ENCODE results near the gene TEAD1.

Gene TEAD1

DNA sequence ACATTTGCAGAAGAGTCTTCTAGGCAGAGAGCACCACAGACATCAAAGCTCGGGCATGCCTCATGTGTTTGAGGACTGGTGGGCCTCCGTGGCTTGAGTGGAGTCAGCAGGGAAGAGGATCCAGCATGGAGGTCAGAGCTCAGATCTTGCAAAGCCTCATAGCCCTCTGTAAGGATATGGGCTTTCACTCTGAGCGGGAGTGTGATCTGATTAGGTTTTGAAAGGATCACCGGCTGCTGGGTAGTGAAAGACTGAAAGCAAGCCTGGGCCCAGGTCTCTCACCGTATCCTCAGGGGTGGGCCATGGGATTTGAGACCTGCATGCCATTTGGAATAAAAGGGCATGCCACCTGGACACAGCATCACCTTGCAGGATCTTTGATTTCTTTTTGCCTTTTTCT lies 112.7 kb downstream of the TEAD1 start:
- in situ Hi-C loops (cut with HindIII; ENCODE audit: low sequenced_read_pairs) = no loop called here
- no peak for DNase-seq (ENCODE audit: low read depth)
- TF ChIP-seq, protein P1, sequence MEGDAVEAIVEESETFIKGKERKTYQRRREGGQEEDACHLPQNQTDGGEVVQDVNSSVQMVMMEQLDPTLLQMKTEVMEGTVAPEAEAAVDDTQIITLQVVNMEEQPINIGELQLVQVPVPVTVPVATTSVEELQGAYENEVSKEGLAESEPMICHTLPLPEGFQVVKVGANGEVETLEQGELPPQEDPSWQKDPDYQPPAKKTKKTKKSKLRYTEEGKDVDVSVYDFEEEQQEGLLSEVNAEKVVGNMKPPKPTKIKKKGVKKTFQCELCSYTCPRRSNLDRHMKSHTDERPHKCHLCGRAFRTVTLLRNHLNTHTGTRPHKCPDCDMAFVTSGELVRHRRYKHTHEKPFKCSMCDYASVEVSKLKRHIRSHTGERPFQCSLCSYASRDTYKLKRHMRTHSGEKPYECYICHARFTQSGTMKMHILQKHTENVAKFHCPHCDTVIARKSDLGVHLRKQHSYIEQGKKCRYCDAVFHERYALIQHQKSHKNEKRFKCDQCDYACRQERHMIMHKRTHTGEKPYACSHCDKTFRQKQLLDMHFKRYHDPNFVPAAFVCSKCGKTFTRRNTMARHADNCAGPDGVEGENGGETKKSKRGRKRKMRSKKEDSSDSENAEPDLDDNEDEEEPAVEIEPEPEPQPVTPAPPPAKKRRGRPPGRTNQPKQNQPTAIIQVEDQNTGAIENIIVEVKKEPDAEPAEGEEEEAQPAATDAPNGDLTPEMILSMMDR (IDR thresholded peaks at IDR 0.05; ENCODE audit: low read depth, low read length, missing control alignments) = no peak
- H3K4me3 ChIP-seq (ENCODE audit: low read depth, low read length) = no peak overlapping the region

GRCh38 chr11:12787847-12788246 lies 113.6 kb downstream of the TEAD1 start:
- H3K4me3 ChIP-seq (ENCODE audit: low read depth, low read length) = no peak overlapping the region
- TF ChIP-seq, protein P1 (IDR thresholded peaks at IDR 0.05; ENCODE audit: low read depth, low read length, missing control alignments) = no peak
- in situ Hi-C loops (cut with HindIII; ENCODE audit: low sequenced_read_pairs) = no loop called here
- no peak for DNase-seq (ENCODE audit: low read depth)

DNA sequence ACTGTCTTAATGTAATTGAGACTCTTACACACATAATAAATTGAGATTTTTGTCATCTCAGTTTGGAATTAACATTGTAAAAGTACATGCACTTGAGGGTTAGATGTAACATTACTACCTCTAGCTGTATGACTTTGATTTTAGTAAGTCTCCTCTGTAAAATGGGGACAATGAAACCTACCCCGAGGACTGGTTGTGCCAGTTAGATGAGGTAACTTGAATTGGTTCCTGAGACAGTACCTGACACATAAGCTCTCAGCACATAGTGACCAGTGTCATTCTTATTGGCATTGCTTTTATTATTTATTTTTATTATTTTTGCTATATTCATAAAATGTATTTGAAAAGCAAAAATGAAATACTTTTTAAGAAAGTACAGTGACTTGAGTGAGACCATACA lies 114.8 kb downstream of the TEAD1 start:
- TF ChIP-seq, protein P1 (IDR thresholded peaks at IDR 0.05; ENCODE audit: low read depth, low read length, missing control alignments) = no peak
- no peak overlapping the region for H3K4me3 ChIP-seq (ENCODE audit: low read depth, low read length)

DNA sequence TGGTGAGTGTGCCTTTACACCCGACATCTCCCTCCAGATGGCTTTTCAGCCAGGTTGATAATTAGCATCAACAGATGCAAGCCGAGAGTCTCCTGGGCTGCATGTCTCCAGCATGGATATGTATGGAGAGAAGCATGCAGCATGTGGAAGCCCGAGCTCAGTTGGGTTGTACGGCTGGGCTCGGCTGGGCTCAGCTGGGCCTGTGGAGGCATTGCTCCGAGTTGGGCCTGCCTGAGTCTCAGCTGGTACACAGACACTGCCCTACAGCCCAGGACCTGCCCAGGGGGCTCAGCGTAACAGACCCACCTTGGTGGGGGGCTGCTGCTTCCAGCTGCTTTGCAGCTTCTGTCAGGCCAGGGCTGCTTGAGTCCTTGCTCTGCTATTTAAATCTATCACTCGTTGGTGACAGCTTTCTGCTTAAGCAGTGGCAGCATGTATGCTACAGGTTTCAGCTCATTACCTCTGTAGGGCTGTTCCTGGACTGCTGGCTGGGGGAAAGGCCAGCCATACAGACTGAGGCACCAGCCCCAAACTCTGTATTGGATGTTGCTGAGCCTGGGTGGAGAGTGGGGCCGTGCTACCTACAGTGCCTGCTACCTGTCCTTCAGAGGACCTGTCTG lies 115.5 kb downstream of the TEAD1 start:
- TF ChIP-seq, protein P1 (IDR thresholded peaks at IDR 0.05; ENCODE audit: low read depth, low read length, missing control alignments) = no peak
- no peak for DNase-seq (ENCODE audit: low read depth)
- H3K4me3 ChIP-seq (ENCODE audit: low read depth, low read length) = no peak overlapping the region
- in situ Hi-C loops (cut with HindIII; ENCODE audit: low sequenced_read_pairs) = no loop called here

More for the DNA sequence above, 114.8 kb downstream of the TEAD1 start:
- DNase-seq (ENCODE audit: low read depth) = no peak
- in situ Hi-C loops (cut with HindIII; ENCODE audit: low sequenced_read_pairs) = no loop called here

GRCh38 chr11:12790861-12791616 lies 116.8 kb downstream of the TEAD1 start:
- no peak overlapping the region for H3K4me3 ChIP-seq (ENCODE audit: low read depth, low read length)
- in situ Hi-C loops (cut with HindIII; ENCODE audit: low sequenced_read_pairs) = no loop called here
- TF ChIP-seq, protein P1 (IDR thresholded peaks at IDR 0.05; ENCODE audit: low read depth, low read length, missing control alignments) = no peak
- no peak for DNase-seq (ENCODE audit: low read depth)

DNA sequence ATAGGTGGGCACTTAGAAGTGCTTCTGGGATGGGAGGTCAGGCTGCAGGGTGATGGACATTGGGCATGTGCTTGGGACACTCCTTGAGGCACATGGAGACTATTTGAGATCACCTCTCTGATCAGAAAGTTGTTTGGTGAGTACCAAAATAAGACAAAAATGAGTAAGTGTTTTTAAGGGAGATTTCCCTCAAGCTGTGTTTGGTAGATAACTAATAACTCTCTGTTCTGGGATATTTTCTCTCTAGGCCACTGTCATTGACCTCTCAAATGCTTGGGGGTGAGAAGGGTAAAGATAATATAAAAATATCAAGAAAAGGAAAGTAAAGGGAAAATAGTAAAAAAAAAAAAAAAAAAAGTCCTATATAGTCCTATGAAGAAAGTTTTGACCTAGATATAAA lies 117.8 kb downstream of the TEAD1 start:
- no peak for DNase-seq (ENCODE audit: low read depth)
- H3K4me3 ChIP-seq (ENCODE audit: low read depth, low read length) = no peak overlapping the region
- in situ Hi-C loops (cut with HindIII; ENCODE audit: low sequenced_read_pairs) = no loop called here
- TF ChIP-seq, protein P1 (IDR thresholded peaks at IDR 0.05; ENCODE audit: low read depth, low read length, missing control alignments) = no peak

Data from astrocyte of the cerebellum (primary cell).